GM23248 (cell line): ENCODE data around the gene ST6GALNAC4.

Source experiments
- EZH2 ChIP-seq: fragments of 200-600 bp; sonication (generic); IDR thresholded peaks from 2 replicates; pipeline ENCODE4 v1.6.1; 2018; ENCODE audit warnings: antibody characterized with exemption, mild to moderate bottlenecking; ENCODE audit not compliant: insufficient read depth, poor library complexity, severe bottlenecking
- EZH2phosphoT487 ChIP-seq: fragments of 200-600 bp; sonication (generic); IDR thresholded peaks from 2 replicates; pipeline ENCODE4 v1.6.1; 2018; ENCODE audit warnings: antibody characterized with exemption, moderate library complexity, mild to moderate bottlenecking, low read depth; ENCODE audit not compliant: insufficient read depth

- no peak for TF ChIP-seq EZH2phosphoT487
- TF ChIP-seq EZH2, result no peak
Measured at GRCh38 chr9:127943731-127944144, 26.9 kb upstream of the ST6GALNAC4 start.
